Muscle of leg (tissue), 11 donors: ENCODE measurements around the gene COP1. TPM values are rescaled to one million over a fixed set of nuclear protein-coding genes. Genes with fewer than 3 reads are reported as not detected.
"Not testable (repeated sequence)": the region's sequence is repeated elsewhere in the genome, so short reads cannot be mapped to it uniquely, and the experiment has no call there.

Experiments
- DNase-seq: peaks from one replicate; pipeline ENCODE4 v3.0.0; 2013
- H3K27ac ChIP-seq: one replicate; pipeline ENCODE4 v1.5.1; 2013; ENCODE audit warnings: mild to moderate bottlenecking, low read length, control low read depth
- H3K27me3 ChIP-seq: one replicate; pipeline ENCODE4 v1.6.1; 2013; ENCODE audit warnings: low read length; ENCODE audit not compliant: control insufficient read depth, insufficient read depth
- H3K36me3 ChIP-seq: one replicate; pipeline ENCODE4 v1.6.1; 2013; ENCODE audit warnings: low read length; ENCODE audit not compliant: control insufficient read depth, insufficient read depth
- H3K4me1 ChIP-seq: one replicate; pipeline ENCODE4 v1.6.1; 2013; ENCODE audit warnings: low read length; ENCODE audit not compliant: control insufficient read depth, insufficient read depth
- H3K4me3 ChIP-seq: one replicate; pipeline ENCODE4 v1.5.1; 2013; ENCODE audit warnings: low read length, control low read depth
- H3K9me3 ChIP-seq: replicated peaks from 2 replicates; pipeline ENCODE4 v1.6.1; 2013; ENCODE audit warnings: low read depth, low read length; ENCODE audit not compliant: control insufficient read depth
- WGBS: methylation state at CpG from one replicate; pipeline ENCODE4 v1.1.5; 2013; ENCODE audit warnings: missing lambda C conversion rate; ENCODE audit not compliant: insufficient coverage; 5-methylcytosine and 5-hydroxymethylcytosine counted together
- polyA plus RNA-seq, 8 donors: library from polyadenylated mRNA; unstranded; fragments of 120-200 nt; gene quantifications; one replicate each; pipeline versions ENCODE4 v1.2.1 to v1.2.3, GENCODE V29; 2013; ENCODE audit warnings: inconsistent platforms in 1 of 8, low replicate concordance in 1 of 8; ENCODE audit not compliant: insufficient read length in 8 of 8, insufficient read depth in 1 of 8
- total RNA-seq: library from RNA; stranded (reverse); fragments of 120-200 nt; gene quantifications from one replicate; pipeline ENCODE4 v1.2.4, GENCODE V29; 2013

The COP1 gene
- total and polyA plus RNA-seq, 9 donors = 32.8 to 41.9 (median 35.5) TPM

DNA sequence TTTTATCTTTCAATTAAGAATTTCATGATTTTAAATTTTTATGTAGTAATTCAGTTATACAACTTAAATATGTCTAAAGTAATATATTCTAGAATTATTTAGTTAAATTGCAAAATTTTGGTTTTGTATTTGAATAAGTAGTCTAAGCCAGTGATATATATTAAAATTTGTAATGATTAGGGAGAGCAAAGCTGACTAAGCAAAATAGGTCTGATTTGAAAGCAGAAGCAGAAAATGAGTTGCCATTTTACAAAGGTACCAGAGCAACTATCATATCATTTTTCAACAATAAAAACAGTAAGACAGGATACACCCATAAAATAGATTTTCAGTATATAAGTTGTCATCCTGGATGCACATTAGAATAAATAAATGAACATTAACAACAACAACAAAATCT, 177.9 kb downstream of the COP1 start:
- Histone ChIP-seq H3K27ac (no peak overlapping the region), H3K36me3 (peaks cover 3% of the 10 kb centered on the region), H3K27me3 (no peaks in the 10 kb centered on the region), H3K4me3 (no peak overlapping the region), H3K9me3 (no peaks in the 10 kb centered on the region), H3K4me1 (no peaks in the 10 kb centered on the region)
- no peak for DNase-seq

DNA sequence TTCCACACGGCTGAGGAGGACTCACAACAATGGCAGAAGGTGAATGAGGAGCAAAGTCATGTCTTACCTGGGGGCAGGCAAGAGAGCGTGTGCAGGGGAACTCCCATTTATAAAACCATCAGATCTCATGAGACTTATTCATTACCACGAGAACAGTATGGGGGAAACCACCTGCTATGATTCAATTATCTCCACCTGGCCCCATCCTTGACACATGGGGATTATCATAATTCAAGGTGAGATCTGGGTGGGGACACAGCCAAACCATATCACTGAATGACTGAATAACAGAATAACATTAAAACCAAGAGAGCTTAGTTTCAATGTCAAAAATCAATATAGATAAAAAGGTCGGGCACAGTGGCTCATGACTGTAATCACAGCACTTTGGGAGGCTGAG, 179.2 kb downstream of the COP1 start:
- not testable (repeated sequence) for H3K4me3 ChIP-seq, DNase-seq, H3K36me3 ChIP-seq, H3K4me1 ChIP-seq, H3K27ac ChIP-seq, H3K9me3 ChIP-seq, H3K27me3 ChIP-seq
- WGBS = 100% methylated on average over 1 of the region's 4 CpGs

DNA sequence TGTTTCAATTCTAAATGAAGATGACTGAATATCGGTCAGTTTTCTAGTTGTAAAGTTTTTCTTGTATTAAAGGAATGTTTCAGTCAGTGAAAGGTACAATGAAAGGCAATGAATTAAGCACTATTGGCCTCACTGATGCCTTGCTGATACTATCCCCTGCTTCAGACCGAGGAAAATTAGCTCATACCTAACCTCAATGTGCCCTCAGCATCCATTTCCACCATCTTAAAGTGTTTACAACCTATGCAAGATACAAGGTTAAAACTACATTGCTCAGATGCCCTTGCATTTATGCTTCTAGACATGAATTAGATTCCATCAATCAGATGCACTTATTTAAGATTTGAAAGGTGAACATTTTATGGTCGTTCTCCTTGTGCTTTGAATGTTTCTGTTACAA, 184.5 kb downstream of the COP1 start:
- H3K27ac ChIP-seq = no peak overlapping the region
- H3K36me3 ChIP-seq = peaks cover 6% of the 10 kb centered on the region
- WGBS = 79% methylated on average over 2 of the region's 3 CpGs
- no peaks in the 10 kb centered on the region for H3K27me3 ChIP-seq
- H3K4me3 ChIP-seq = no peak overlapping the region
- no peaks in the 10 kb centered on the region for H3K9me3 ChIP-seq
- no peak for DNase-seq
- H3K4me1 ChIP-seq = no peaks in the 10 kb centered on the region

DNA sequence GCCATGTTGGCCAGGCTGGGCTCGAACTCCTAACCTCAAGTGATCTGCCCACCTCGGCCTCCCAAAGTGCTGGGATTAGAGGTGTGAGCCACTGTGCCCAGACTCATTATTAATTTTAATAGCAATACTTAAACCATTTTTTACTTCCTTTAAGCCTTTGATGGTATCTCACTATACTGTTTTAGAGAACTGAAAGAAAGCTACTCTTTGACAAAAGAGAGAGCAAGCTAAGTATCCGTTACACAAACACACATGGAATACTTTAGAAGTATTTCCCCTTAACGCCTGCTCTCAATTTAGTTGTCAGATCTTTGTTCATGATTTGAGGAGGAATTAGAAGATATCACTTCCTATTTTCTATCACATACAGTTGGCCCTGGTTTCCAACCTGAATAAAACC, 189.4 kb downstream of the COP1 start:
- Histone ChIP-seq H3K4me1 (no peaks in the 10 kb centered on the region), H3K27me3 (no peaks in the 10 kb centered on the region), H3K4me3 (no peak overlapping the region), H3K9me3 (no peaks in the 10 kb centered on the region), H3K27ac (no peak overlapping the region), H3K36me3 (peaks cover 6% of the 10 kb centered on the region)
- no peak for DNase-seq
- WGBS = no CpG with 5 or more reads among the region's 4 CpGs

DNA sequence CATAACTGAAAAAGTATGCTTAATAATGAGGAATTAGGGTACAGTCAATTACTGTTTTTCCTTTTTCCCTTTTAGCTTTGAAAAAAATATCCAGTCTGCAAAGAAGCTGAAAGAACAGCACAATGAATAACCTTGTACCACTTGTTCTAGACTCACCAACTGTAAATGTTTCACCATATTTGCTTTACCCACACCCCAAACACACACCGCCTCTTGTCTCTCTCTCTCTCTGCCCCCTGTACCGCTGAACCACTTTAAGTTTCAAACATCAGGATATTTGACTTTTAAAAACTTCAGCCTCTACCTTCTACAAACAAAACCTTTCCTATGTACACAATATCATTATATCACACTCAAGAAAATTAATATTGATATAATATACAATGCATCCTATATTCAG, 197.1 kb downstream of the COP1 start:
- H3K27ac ChIP-seq = no peak overlapping the region
- no peaks in the 10 kb centered on the region for H3K27me3 ChIP-seq
- no peaks in the 10 kb centered on the region for H3K4me1 ChIP-seq
- H3K9me3 ChIP-seq = peaks cover 5% of the 10 kb centered on the region
- DNase-seq = no peak
- 100% methylated on average over 1 of the region's 2 CpGs for WGBS
- H3K4me3 ChIP-seq = no peak overlapping the region
- H3K36me3 ChIP-seq = peaks cover 11% of the 10 kb centered on the region

DNA sequence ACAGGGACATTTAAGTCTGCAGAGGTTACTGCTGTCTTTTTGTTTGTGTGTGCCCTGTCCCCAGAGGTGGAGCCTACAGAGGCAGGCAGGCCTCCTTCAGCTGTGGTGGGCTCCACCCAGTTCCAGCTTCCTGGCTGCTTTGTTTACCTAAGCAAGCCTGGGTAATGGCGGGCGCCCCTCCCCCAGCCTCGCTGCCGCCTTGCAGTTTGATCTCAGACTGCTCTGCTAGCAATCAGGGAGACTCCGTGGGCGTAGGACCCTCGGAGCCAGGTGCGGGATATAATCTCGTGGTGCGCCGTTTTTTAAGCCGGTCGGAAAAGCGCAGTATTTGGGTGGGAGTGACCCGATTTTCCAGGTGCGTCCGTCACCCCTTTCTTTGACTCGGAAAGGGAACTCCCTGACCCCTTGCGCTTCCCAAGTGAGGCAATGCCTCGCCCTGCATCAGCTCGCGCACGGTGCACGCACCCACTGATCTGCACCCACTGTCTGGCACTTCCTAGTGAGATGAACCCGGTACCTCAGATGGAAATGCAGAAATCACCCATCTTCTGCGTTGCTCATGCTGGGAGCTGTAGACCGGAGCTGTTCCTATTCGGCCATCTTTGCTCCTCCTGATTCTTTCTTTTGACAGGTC, 199.2 kb downstream of the COP1 start:
- H3K4me1 ChIP-seq, H3K4me3 ChIP-seq, H3K27ac ChIP-seq, H3K27me3 ChIP-seq, H3K9me3 ChIP-seq, DNase-seq: not testable (repeated sequence)
- 98% methylated on average over 11 of the region's 28 CpGs for WGBS
- peaks cover 11% of the 10 kb centered on the region for H3K36me3 ChIP-seq

GRCh38 chr1:175994660-175995059, 212.4 kb downstream of the COP1 start:
- not testable (repeated sequence) for DNase-seq

DNA sequence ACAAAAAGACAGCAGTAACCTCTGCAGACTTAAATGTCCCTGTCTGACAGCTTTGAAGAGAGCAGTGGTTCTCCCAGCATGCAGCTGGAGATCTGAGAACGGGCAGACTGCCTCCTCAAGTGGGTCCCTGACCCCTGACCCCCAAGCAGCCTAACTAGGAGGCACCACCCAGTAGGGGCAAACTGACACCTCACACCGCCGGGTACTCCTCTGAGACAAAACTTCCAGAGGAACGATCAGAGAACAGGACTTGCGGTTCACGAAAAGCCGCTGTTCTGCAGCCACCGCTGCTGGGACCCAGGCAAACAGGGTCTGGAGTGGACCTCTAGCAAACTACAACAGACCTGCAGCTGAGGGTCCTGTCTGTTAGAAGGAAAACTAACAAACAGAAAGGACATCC, 214.3 kb downstream of the COP1 start:
- not testable (repeated sequence) for H3K9me3 ChIP-seq, H3K4me1 ChIP-seq, H3K27me3 ChIP-seq, H3K4me3 ChIP-seq, H3K36me3 ChIP-seq, H3K27ac ChIP-seq, DNase-seq
- WGBS = no CpG with 5 or more reads among the region's 8 CpGs

More at GRCh38 chr1:175994660-175995059, 212.4 kb downstream of the COP1 start:
- H3K27ac ChIP-seq, H3K27me3 ChIP-seq, H3K4me1 ChIP-seq, H3K9me3 ChIP-seq, H3K36me3 ChIP-seq, H3K4me3 ChIP-seq: not testable (repeated sequence)
- no CpG with 5 or more reads among the region's 1 CpG for WGBS

- not testable (repeated sequence) for H3K27ac ChIP-seq, H3K4me1 ChIP-seq, H3K9me3 ChIP-seq, H3K36me3 ChIP-seq, DNase-seq, H3K4me3 ChIP-seq, H3K27me3 ChIP-seq
- WGBS = 100% methylated on average over 6 of the region's 14 CpGs
These were observed 214.9 kb downstream of the COP1 start for GRCh38 chr1:175992202-175992601.

DNA sequence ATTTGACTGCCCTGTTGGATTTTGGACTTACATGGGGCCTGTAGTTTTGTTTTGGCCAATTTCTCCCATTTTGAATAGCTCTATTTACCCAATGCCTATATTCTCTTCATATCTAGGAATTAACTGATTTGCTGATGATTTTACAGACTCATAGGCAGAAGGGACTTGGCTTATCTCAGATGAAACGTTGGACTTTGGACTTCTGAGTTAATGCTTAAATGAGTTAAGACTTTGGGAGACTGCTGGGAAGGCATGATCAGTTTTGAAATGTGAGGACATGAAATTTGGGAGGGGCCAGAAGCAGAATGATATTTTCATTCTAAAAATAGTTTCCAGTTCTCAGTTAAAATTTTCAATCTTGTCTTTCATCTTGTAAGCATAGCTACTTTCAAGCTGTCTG, 222.3 kb downstream of the COP1 start:
- Histone ChIP-seq H3K4me3 (no peak overlapping the region), H3K9me3 (peaks cover 18% of the 10 kb centered on the region), H3K27ac (no peak overlapping the region), H3K27me3 (no peaks in the 10 kb centered on the region), H3K36me3 (peaks cover 26% of the 10 kb centered on the region), H3K4me1 (no peaks in the 10 kb centered on the region)
- DNase-seq = no peak
- WGBS = 80% methylated on average over 1 of the region's 1 CpG
